Activated CD4-positive, alpha-beta T cell treated with anti-CD3 and anti-CD28 coated beads, Interleukin-2, amount 50 U/mL, for 16 hours (primary cell): ENCODE measurements around the gene FAM151A.

ENCODE experiments used
- DNase-seq: peaks from one replicate; pipeline ENCODE4 v3.0.0-alpha.2; 2020

FAM151A gene

DNA sequence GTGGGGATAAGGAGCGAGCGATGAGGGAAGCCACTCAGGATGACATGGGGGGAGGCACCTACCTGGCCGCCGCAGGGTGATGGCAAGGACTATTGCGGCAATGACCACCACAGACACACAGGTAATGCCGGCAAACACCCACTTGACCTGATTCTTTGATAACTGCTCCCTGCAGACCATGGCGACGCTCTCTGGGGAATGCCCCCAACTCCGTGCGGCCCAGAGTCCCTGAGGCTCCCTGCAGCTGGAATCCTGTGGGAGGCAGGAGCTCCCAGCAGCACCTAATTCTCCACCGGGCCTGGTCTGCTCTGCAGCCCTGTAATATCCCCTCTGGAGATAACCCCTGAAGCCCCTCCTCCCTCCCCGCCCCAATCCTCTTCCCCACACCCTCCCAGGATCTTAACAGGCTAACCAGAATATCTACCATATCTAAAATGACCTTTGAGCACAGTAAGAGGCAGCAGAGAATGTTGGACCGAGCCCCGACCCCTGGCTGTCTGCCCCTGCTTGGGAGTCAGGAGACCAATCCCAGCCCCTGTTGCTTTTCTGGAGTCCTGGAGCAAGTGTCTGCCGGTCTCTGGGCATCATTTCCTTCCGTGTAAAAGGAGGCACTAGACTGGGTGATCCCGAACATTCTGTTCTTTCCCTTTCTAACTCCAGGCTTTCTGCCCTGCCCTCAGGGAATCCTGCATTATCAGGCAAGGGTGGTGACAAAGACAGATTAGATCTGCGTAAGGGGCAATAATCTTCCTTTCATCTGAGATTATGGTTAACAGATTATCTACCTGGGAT is at the start of gene FAM151A:
FAM151A (minus strand) TSS at position 310 of the 792 bp plus-strand sequence; CDS start at position 180, 130 bp downstream.
- no peak for DNase-seq

- DNase-seq = peak; percentile 77
Observed at GRCh38 chr1:54671985-54672608, 48.8 kb upstream of the FAM151A start.

GRCh38 chr1:54668567-54668966 is 45.2 kb upstream of the FAM151A start:
- no peak for DNase-seq

DNA sequence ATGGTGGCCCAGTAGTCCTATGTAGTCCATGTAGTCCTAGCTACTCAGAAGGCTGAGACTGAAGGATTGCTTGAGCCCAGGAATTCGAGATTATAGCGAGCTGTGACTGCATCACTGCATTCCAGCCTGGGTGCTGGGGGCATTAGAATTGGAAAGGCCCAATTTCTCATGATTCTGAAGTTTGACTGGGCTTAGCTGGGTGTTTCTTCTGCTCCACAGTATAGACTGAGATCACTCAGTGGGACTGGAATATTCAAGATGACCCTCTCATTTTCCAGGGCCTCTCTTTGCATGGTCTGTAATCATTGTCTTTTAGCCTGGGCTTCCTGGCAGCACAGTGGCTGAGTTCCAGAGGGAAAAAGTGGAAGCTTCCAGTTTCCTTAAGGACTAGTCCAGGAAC is 44.5 kb upstream of the FAM151A start:
- no peak for DNase-seq

- no peak for DNase-seq
Observed at GRCh38 chr1:54666333-54666732, 43.0 kb upstream of the FAM151A start.

- no peak for DNase-seq
Observed at GRCh38 chr1:54665852-54666251, 42.5 kb upstream of the FAM151A start.

- no peak for DNase-seq
Observed at GRCh38 chr1:54664364-54664763, 41.0 kb upstream of the FAM151A start.

DNA sequence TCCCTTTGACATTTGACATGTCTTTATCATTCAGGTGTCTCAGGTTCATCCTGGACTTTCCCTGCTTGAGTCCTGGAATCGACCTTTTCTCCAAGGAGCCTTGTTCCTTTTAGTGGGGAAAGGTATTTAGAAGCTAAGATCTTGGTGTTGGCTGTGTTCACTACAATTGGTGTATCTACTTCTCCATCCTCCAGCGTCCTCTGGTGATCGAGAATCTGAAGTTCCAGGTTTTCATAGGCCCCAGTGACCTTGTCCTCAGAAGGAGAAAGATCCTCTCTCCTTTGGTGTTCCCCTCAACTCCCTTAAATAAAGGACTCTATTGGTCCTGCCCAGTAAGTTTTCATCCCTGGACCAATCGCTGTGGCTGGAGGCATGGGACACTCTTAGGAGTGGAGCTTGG is 40.4 kb upstream of the FAM151A start:
- DNase-seq = no peak

- no peak for DNase-seq
Observed at GRCh38 chr1:54658164-54658913, 35.0 kb upstream of the FAM151A start.

GRCh38 chr1:54653036-54653435 is 29.7 kb upstream of the FAM151A start:
- DNase-seq = no peak

DNA sequence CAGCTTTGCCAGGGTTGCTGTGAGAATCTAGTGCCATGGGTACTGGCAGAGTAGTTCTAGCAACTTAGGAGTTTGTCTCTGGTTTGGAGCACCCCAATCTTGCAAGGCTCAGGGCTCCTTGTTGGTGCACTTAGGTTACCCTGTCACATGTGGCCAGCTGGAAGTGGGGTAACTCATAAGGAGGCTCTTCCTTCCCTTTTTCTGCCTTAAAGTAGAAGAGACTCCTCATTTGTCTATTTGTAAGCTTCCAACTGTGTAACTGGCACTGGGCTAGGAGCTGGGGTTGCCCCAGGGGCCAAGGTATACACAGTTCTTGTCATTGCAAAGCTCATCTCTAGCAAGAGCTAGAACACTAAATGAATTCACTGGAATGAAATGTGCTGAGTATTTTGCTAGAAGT is 28.8 kb upstream of the FAM151A start:
- no peak for DNase-seq

DNA sequence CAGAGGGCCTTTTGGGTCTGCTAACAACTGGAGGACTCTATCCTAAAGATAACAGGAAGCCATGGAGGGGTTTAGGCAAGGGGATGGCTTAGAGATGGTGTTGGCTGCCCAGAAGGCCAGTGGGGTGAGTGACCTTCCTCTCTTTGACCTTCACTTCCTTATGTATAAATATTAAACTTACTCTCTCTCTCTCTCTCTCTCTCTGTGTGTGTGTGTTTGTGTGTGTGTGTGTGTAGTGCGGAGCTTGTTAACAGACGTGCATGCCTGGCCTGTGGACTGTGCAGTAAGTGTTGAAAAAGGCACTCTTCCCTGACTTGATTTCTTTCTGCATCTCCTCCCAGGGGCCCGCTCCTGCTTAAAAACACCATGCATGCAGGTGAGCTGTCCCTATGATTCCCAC is 28.3 kb upstream of the FAM151A start:
- no peak for DNase-seq

GRCh38 chr1:54650417-54650816 is 27.1 kb upstream of the FAM151A start:
- DNase-seq = no peak

GRCh38 chr1:54649921-54650320 is 26.6 kb upstream of the FAM151A start:
- no peak for DNase-seq

- DNase-seq = no peak
Observed at GRCh38 chr1:54649130-54649898, 26.0 kb upstream of the FAM151A start.

GRCh38 chr1:54645806-54646676 is 22.7 kb upstream of the FAM151A start:
- no peak for DNase-seq

DNA sequence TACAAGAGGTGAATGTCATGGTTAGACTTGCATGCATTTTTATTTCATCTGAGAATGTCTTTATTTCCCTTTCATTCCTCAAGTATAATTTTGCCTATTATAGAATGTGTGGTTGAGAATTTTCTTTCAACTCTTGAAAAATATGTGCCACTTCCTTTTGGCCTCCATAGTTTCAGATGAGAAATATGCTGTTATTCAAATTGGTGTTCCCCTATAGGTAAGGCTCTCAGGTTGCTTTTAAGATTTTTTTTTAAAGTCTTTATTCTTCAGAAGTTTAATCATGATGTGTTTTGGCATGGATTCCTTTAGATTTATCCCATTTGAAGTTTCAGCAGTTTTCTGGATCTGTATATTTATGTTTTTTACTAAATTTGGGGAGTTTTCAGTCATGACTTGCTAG is 20.4 kb upstream of the FAM151A start:
- no peak for DNase-seq

GRCh38 chr1:54640863-54641836 is 17.8 kb upstream of the FAM151A start, which contains the start of gene MROH7:
Gene MROH7 (plus strand): TSS chr1:54641786. CDS start chr1:54652927, 11,141 bp downstream.
- no peak for DNase-seq

- no peak for DNase-seq
Observed at GRCh38 chr1:54640361-54640760, 17.0 kb upstream of the FAM151A start.
